Mesodermal cell (in vitro differentiated cells): ENCODE results near the gene LRRC1.

Experiments
- H3K27ac ChIP-seq: 2 replicates; pipeline ENCODE4 v1.7.0; 2013; ENCODE audit warnings: mild to moderate bottlenecking, low read depth, low read length, moderate library complexity; ENCODE audit not compliant: severe bottlenecking
- H3K36me3 ChIP-seq: 2 replicates; pipeline ENCODE4 v1.7.1; 2013; ENCODE audit warnings: mild to moderate bottlenecking, low read length, moderate library complexity; ENCODE audit not compliant: control insufficient read depth, insufficient read depth
- H3K4me1 ChIP-seq: one replicate; pipeline ENCODE4 v1.7.1; 2013; ENCODE audit warnings: mild to moderate bottlenecking, low read length; ENCODE audit not compliant: insufficient read depth, control insufficient read depth, poor library complexity, severe bottlenecking
- H3K4me3 ChIP-seq: 2 replicates; pipeline ENCODE4 v1.7.0; 2013; ENCODE audit warnings: low read length, control low read depth, mild to moderate bottlenecking; ENCODE audit not compliant: insufficient read depth, poor library complexity, severe bottlenecking; ENCODE audit errors: extremely low read depth
- H3K9me3 ChIP-seq: 2 replicates; pipeline ENCODE4 v1.7.1; 2013; ENCODE audit warnings: mild to moderate bottlenecking, low read length, moderate library complexity; ENCODE audit not compliant: control insufficient read depth
- WGBS, 2 experiments: methylation state at CpG; one replicate each; pipeline ENCODE4 v1.1.5; 2013; ENCODE audit warnings: missing lambda C conversion rate in 2 of 2; ENCODE audit not compliant: insufficient coverage in 2 of 2; 5-methylcytosine and 5-hydroxymethylcytosine counted together

Gene LRRC1

GRCh38 chr6:53922539-53922981, 127.8 kb downstream of the LRRC1 start:
- WGBS, 2 experiments = 56 to 60% methylated on average over 6 to 12 of the region's 14 CpGs
- Histone ChIP-seq H3K4me1 (peaks cover 22% of the 10 kb centered on the region), H3K27ac (peak overlapping the region; percentile 33), H3K4me3 (no peak overlapping the region), H3K36me3 (peaks cover 3% of the 10 kb centered on the region), H3K9me3 (no peaks in the 10 kb centered on the region)

GRCh38 chr6:53924277-53924676, 129.5 kb downstream of the LRRC1 start:
- Histone ChIP-seq H3K9me3 (no peaks in the 10 kb centered on the region), H3K4me3 (no peak overlapping the region), H3K27ac (no peak overlapping the region), H3K4me1 (peaks cover 22% of the 10 kb centered on the region), H3K36me3 (peaks cover 3% of the 10 kb centered on the region)
- no CpG with 5 or more reads among the region's 3 CpGs for WGBS, 2 experiments

GRCh38 chr6:53924821-53925422, 130.1 kb downstream of the LRRC1 start:
- no peak overlapping the region for H3K27ac ChIP-seq
- no peak overlapping the region for H3K4me3 ChIP-seq
- WGBS, 2 experiments = 92 to 100% methylated on average over 2 to 3 of the region's 7 CpGs
- peaks cover 3% of the 10 kb centered on the region for H3K36me3 ChIP-seq
- H3K9me3 ChIP-seq = no peaks in the 10 kb centered on the region
- peaks cover 22% of the 10 kb centered on the region for H3K4me1 ChIP-seq

- no peak overlapping the region for H3K4me3 ChIP-seq
- peaks cover 22% of the 10 kb centered on the region for H3K4me1 ChIP-seq
- no peaks in the 10 kb centered on the region for H3K9me3 ChIP-seq
- WGBS, 2 experiments = 94 to 98% methylated on average over 6 of the region's 6 CpGs
- H3K36me3 ChIP-seq = peaks cover 3% of the 10 kb centered on the region
- H3K27ac ChIP-seq = no peak overlapping the region
Observed at GRCh38 chr6:53925891-53926290, 131.1 kb downstream of the LRRC1 start.

GRCh38 chr6:53926505-53926904, 131.7 kb downstream of the LRRC1 start:
- H3K4me1 ChIP-seq = peaks cover 22% of the 10 kb centered on the region
- WGBS, 2 experiments = 95% methylated on average over 2 of the region's 2 CpGs; no CpG with 5 or more reads in 1 of the 2 experiments
- no peaks in the 10 kb centered on the region for H3K9me3 ChIP-seq
- H3K36me3 ChIP-seq = no peaks in the 10 kb centered on the region
- H3K27ac ChIP-seq = no peak overlapping the region
- H3K4me3 ChIP-seq = no peak overlapping the region

- Histone ChIP-seq H3K27ac (no peak overlapping the region), H3K9me3 (no peaks in the 10 kb centered on the region), H3K4me3 (no peak overlapping the region), H3K36me3 (no peaks in the 10 kb centered on the region), H3K4me1 (peaks cover 8% of the 10 kb centered on the region)
- WGBS, 2 experiments = no CpG with 5 or more reads among the region's 1 CpG
Observed at GRCh38 chr6:53928641-53929040, 133.8 kb downstream of the LRRC1 start.

- H3K4me3 ChIP-seq = no peak overlapping the region
- no peaks in the 10 kb centered on the region for H3K9me3 ChIP-seq
- no peaks in the 10 kb centered on the region for H3K36me3 ChIP-seq
- peaks cover 8% of the 10 kb centered on the region for H3K4me1 ChIP-seq
- WGBS, 2 experiments = 83 to 90% methylated on average over 3 to 4 of the region's 4 CpGs
- no peak overlapping the region for H3K27ac ChIP-seq
Observed at GRCh38 chr6:53929041-53929820, 134.4 kb downstream of the LRRC1 start.

GRCh38 chr6:53929821-53930120, 135.0 kb downstream of the LRRC1 start:
- Histone ChIP-seq H3K9me3 (no peaks in the 10 kb centered on the region), H3K36me3 (no peaks in the 10 kb centered on the region), H3K4me1 (peaks cover 8% of the 10 kb centered on the region), H3K4me3 (no peak overlapping the region), H3K27ac (no peak overlapping the region)
- 93 to 98% methylated on average over 5 to 6 of the region's 6 CpGs for WGBS, 2 experiments

- Histone ChIP-seq H3K27ac (no peak overlapping the region), H3K4me1 (peaks cover 8% of the 10 kb centered on the region), H3K36me3 (no peaks in the 10 kb centered on the region), H3K9me3 (no peaks in the 10 kb centered on the region), H3K4me3 (no peak overlapping the region)
- WGBS, 2 experiments = 83 to 100% methylated on average over 1 of the region's 1 CpG
Observed at GRCh38 chr6:53930330-53930729, 135.5 kb downstream of the LRRC1 start.

GRCh38 chr6:53931086-53931485, 136.3 kb downstream of the LRRC1 start:
- Histone ChIP-seq H3K4me1 (peaks cover 8% of the 10 kb centered on the region), H3K9me3 (no peaks in the 10 kb centered on the region), H3K27ac (no peak overlapping the region), H3K4me3 (no peak overlapping the region), H3K36me3 (no peaks in the 10 kb centered on the region)
- WGBS, 2 experiments = 100% methylated on average over 1 to 2 of the region's 3 CpGs

GRCh38 chr6:53932516-53932915, 137.7 kb downstream of the LRRC1 start:
- 90 to 93% methylated on average over 2 of the region's 2 CpGs for WGBS, 2 experiments
- Histone ChIP-seq H3K27ac (no peak overlapping the region), H3K4me1 (no peaks in the 10 kb centered on the region), H3K9me3 (no peaks in the 10 kb centered on the region), H3K4me3 (no peak overlapping the region), H3K36me3 (no peaks in the 10 kb centered on the region)
